SK-N-DZ (cell line): ENCODE measurements around the gene KRT6A.
"Not testable (repeated sequence)": the region's sequence is repeated elsewhere in the genome, so short reads cannot be mapped to it uniquely, and the experiment has no call there.

Experiments
- DNase-seq: peaks from one replicate; pipeline ENCODE4 v3.0.0-alpha.2; 2015; ENCODE audit warnings: low spot score

The KRT6A gene

DNA sequence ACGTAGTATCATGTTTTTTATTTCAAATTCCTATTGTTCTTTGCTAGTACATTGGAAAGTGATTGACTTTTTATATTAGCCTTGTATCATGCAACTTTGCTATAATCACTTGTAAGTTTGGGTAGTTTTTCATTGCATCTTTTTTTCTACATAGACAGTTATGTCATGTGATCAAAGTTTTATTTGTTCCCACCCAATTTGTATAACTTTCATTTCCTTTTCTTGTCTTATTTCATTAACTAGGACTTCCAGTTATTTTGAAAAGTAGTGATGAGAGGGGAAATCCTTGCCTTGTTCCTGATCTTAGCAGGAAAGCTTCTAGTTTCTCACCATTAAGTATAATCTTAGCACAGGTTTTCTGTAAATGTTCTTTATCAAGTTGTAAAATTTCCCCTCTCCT is 9.8 kb upstream of the KRT6A start:
- no peak for DNase-seq

DNA sequence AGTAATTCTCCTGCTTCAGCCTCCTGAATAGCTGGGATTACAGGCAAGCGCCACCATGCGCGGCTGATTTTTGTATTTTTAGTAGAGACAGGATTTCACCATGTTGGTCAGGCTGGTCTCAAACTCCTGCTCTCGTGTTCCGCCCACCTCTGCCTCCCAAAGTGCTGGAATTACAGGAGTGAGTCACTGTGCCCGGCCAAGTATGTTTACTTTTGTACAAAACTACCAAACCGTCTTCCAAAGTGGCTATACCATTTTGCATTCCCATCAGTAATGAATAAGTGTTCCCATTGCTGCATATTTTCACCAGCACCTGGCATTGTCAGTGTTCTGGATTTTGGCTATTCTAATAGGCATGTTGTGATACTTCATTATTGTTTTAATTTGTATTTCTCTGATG is 8.4 kb upstream of the KRT6A start:
- no peak for DNase-seq

DNA sequence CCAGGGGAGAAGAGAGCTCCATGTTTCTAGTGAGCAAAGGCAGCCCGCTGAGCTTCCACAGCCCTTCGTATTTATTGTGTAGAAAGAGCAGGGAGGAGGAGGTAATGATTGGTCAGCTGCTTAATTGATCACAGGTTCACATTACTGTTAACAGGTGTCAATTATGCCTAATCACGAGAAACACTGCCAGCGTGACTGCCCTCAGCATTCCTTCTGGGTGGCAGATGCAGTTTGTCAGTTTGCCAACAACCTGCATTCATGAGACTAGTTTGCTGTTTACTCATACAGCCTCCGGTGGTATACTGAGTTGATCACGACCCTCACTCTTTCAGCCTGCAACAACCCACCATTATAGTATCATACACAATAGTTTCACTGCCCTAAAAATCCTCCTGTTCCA is 7.5 kb upstream of the KRT6A start:
- not testable (repeated sequence) for DNase-seq

DNA sequence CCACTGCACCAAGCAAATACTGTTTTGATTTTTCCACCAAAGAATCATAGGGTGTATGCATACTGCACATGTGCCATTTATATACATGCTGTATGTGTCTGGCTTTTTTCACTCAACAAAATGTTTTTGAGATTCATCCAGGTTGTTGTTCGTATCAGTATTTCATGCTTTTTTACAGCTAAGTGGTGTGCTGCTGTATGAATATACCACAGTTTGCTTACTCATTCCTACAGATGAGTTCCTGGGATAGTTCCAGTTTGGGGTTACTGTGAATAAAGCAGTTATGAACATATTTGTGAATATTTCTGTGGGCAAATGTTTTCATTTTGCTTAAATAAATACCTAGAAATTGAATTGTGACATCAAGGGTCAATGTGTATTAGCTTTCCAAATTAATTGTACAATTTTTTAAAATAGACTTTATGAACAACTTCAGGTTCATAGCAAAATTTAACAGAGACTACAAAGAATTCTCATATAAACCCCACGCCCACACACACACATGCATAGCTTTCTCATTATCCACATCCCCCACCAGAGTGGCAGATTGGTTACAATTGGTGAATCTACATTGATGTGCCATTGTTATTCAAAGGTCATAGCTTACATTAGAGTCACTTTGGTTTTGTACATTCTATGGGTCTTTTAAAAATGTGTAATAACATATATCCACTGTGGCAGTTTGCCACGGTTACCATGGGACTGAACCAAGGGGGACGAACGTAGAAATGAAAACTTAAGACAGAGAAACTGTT is 6.9 kb upstream of the KRT6A start:
- no peak for DNase-seq

DNA sequence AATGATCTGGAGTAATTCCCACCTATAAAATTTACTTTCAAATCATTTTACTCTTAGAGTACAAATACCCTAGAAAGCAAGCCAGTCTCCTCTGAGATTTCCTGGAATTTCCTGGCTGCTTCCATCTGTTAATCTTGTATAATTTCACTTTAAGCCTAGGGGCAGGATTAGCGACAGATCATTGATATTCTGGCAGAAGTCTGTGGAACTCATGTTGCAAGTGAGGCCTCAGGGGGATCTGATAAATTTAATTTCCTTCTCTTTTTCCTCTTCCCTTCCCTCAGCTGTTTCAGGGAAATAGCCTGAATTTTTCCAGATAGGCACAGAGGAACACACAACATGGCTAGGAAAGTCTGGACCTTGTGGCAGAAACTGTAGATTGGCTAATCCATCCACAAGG is 5.9 kb upstream of the KRT6A start:
- no peak for DNase-seq

DNA sequence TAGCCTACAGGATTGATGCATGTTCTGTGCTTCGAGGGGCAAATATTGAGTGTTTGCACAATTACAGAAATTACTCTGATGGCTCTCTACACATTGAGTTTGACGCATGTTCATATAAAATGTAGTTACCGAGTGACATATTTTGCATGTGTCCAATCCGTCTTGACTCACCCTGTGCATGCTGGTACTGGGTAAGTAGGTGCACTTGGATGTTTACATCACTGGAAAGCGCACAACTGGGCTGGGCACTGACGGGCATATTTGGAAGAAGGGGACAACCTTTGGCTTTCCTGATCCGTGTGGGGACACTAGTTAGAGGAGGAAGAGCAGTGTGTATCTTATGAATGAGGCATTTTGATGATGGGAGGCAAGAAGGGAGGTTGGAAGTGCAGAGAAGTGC is 4.9 kb upstream of the KRT6A start:
- DNase-seq, result no peak

DNA sequence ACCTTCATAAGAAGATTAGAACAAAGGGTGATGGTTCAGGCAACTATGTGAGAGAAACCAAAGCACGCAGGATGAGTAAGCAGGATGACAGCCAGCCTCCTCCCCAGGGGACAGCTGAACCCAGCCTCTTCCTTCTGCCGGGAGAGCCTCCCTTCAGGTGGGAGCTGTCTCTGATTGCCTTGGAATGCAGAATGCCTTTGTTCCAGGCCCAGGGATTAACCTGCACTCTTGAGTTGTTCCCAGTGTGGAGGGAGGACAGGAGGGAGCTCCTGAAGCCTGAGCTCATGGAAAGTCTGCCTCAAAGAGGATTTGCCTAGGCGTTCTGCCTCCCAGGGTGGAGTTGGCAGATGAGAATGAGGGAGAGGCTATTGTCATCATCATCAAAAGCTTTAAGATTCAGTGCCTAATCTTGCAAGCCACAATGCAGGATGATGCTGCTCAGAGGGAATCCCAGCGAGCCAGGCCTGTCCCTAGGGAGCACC is 3.6 kb upstream of the KRT6A start:
- no peak for DNase-seq

DNA sequence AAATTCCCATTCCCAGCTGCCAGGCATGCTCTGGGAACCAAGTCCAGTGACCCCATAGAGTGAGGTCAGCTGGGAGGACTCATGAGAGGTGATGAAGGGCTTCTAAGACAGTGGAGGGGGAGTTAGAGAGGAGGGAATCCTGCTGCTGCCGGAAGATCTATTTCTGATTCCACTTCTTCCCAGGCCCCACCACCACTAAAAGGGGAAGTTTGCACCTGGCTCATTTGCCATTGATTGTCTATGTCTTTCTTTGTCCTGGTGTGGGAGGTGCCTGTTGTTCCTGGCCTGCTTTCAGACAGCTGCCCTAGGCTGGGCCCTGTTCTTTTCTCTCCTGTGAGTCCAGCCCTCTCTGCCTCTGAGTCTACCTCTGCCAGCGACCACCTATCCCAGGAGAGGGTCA is 3.0 kb upstream of the KRT6A start:
- no peak for DNase-seq

DNA sequence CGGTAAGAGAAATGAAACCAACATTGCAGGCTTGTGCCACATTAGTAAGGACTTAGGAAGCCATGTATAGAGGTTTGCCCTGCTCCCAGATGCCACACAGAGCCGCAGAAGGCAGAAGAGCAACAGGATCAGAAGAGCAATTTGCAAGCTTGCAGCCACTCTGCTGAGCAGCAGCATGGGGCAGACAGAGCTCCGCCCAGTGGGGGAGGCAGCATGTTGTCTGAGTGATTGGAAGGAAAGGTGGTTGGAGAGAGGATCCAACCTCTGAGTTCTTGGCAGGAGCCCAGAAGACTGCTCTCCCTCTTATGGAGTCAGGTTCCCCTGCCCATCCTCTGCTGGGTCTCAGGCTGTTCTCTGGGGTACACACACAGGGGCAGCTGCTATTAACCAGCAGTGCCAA is 2.3 kb upstream of the KRT6A start:
- no peak for DNase-seq

DNA sequence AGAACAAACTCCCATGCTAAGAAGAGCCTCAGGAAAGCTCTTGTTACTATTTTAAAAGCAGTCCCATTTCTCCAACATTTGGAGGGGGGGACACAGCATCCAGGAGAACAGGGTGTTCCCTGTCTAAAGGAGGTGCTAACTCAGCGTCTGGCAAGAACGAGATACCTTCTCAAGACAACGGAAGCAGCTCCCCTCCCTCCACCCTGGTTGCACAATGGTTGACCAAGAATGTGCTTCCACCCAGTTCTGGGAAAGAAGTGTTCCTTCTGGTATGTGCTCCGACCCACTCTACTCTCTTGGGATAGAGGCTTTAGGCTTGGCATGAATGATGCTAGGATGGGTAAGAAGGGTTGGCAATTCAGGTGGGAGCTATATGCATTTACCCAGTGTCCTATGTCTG is 1.5 kb upstream of the KRT6A start:
- no peak for DNase-seq

DNA sequence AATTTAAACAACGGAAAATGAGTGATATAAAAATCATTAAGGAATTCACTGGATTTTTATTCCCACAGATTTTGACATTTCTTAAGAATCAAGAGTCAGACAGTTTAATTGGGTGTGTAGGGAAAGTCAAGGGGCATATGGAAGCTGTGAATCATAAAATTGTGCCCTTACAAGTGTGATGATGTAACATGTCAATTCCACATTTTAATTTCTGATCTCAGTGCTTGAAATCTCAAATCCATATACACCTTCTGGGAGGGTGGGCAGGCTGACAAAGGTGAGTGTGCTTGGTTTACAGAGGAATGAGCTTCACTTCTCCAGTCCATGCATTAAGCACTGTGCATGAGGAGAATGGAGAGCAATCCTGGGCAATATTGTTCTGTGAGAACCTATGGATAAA is 1.0 kb upstream of the KRT6A start:
- DNase-seq, result no peak

DNA sequence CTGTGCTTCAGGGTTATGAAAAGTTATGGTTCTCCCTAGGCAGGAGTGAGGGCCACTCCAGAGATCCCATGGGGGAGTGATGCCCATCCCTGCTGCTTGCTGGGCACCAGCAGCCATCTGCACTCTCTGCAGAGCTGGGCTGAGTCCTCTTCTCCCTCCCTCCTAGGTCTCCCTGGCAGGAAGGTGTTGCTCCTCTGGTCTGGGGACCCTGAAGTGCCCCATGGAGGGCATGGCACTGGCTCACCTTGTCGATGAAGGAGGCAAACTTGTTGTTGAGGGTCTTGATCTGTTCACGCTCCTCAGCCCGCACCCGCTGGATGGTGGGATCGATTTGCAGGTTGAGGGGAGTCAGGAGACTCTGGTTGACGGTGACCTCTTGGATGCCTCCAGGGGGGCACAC is 652 bp downstream of the KRT6A start:
- DNase-seq, result not testable (repeated sequence)

DNA sequence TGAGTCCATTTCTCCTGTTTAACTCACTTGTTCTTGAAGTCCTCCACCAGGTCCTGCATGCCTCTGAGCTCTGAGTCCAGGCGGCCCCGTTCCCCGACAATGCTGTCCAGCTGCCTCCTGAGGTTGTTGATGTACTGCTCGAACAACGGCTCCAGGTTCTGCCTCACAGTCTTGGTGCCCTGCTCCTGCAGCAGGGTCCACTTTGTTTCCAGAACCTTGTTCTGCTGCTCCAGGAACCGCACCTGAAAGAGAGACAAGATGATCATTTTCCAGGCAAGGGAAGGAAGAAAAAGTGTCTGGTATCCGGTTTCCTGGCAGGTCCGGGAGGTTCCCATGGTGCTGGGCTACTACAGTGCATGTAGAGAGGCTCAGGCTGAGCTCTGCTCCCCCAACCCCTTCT is 1.6 kb downstream of the KRT6A start:
- DNase-seq, result not testable (repeated sequence)

DNA sequence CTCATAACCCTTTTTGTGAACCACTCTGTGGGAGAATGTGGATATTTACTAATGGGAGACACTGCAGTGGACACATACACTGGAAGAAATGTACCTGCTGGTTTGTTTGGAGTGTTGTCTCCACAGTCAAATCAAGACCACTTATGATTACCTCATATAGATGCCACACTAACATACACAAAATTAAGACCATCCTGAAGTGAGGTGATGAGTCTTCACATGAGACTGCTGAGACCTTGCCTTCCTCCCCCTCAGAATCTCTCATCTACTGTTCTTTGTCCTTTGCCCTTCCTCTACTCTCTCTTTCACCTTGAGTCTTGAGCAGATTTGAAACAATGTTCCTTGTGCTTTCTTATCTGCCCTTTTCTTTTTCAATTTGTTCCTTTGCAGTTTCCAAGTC is 4.3 kb downstream of the KRT6A start:
- no peak for DNase-seq

DNA sequence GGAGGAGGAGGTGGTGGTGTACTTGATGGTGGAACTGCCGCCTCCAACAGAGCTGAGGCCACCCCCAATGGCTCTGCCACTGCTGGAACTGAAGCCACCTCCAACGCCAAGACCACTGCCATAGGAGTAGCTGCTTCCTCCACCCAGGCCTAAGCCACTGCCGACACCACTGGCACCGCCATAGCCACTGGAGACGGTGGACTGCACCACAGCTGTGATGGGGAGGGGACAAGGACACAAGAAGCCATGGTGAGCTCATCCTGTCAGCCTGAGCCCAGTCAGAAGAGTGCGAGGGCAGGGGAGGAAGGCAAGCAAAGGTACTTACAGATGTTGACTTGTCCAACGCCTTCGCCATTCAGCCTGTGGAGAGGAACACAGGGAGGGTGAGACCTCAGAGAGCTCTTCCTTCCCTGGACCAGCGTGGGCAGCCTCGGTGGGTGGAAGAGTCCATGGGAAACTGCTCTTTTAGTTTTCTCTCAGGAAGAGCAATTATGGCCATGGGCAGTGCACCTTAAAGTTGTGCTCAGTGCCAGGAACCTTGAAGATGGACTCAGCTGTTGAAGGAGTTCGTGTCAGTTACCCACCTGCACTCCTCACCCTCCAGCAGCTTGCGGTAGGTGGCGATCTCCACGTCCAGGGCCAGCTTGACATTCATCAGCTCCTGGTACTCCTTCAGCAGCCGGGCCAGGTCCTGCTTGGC is 5.2 kb downstream of the KRT6A start:
- DNase-seq, result not testable (repeated sequence)

DNA sequence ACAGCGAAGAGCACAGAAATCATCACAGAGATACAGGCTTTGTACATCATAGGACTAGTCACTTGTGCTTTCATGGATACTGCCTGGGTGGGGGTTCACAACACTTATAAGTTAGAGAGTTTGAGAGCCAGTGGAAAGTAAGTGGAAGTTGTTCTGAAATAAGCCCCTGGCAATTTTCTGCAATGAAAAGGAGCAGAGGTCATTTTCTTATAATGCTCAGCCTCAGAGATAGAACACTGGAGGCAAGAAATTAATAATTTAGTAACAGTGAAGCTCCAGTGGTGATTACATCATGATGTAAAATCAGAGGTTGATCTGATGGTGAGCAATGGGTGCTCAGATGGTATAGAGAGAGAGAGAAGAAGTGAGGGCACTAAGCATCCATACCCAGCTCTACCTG is 5.8 kb downstream of the KRT6A start:
- DNase-seq, result no peak

DNA sequence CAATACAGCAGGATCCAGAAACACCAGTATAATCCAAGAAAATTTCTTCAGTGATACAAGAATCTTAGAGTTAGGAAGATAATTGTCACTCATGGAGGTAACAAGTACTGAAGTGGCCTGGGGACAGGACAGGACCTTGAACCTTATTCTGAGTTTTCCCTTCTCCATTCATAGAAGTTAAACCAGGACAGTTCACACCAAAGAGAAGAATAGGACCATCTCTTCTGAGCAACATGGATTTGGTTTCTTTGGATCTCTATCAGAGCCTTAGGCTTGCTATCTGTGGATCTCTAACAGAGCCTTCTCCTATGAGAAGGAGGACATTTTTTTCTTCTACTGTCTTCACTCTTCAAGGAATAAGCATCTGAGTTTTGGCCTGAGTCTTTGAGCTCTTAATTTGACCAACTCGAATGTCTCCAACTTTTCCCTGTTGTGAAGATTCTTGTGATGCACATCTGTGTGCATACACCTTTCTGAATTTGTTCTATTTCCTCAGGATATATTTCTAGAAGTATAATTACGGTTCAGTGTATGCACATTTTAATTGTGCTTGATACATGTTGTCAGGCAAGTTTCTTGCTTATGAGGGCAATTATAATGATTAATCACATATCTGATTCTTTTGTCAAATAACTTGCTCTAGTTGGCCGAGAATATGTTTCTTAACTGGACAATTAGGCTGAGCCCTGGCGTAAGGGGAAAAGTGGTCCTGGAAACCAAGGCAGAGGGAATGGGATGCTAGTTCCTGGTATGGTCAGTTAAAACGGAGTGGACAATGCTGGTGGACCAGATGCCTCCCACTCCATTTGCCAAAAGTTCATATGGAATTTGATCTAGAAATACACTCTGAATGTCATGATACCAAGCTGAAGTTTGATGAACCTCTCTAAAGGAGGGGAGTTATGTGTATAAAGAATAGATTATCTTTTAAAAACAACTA is 6.6 kb downstream of the KRT6A start:
- DNase-seq, result no peak

DNA sequence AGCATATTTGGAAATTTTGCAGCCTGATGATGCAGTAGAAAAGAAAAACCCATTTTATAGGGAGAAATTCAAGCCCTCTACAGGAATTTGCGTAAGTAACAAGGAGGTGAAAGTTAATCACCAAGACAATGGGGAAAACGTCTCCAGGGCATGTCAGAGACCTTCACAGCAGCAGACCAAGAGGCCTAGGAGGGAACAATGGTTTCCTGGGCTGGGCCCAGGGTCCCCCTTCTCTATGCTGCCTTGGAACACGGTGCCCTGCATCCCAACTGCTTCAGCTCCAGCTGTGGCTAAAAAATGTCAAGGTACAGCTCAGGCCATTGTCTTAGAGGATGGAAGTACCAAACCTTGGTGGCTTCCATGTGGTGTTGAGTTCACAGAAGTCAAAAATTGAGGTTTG is 13.0 kb downstream of the KRT6A start:
- DNase-seq, result no peak

DNA sequence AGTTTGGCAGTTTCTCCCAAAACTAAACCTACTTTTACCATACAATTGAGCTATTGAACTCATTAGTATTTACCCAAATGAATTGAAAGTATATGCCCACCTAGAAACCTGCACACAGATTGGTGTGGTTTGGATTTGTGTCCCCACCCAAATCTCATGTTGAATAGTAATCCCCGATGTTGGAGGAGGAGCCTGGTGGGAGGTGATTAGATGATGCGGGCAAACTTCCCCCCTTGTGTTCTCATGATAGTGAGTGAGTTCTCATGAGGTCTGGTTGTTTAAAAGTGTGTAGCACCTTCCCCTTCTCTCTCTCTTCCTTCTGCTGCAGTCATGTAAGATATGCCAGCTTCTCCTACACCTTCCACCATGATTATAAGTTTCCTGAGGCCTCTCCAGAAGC is 15.4 kb downstream of the KRT6A start:
- no peak for DNase-seq

DNA sequence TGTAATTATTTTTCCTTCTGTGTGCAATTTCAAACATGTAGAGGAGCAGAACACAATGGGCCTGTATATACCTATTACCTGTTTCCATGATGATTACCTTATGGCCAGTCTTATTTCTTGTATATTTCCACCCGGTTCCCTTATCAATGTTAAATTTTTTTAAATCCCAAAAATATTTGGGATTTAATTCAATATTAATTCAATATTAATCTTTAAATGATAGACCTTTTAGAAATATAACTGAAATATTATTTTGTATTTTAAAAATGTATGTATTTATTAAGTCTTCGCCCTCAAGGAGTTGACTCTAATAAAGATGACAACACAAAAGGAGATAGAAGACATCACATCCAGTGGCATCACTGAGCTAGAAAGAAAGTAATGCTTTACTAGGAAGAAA is 18.8 kb downstream of the KRT6A start:
- DNase-seq, result no peak

DNA sequence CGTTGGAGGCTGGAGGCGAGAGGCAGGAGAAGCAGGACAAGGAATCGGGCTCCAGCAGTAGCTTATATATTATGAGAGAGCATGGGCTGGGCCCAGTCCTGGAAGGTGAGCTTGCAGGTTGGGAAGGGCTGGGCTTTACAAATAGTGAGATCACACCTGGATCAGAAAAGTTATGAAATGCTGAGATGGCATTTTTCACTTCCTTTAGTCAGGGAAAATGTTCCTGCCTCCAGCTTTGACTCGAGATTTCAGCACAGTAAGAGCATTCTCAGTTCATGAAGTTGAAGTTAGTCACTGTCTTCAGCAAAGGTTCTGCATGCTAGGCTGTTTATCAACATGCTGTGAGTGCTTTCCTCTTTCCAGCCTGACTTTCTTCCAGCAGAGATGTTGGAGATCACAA is 19.3 kb downstream of the KRT6A start, which contains the start of gene KRT6C:
TSS of gene KRT6C (minus strand) at position 38 of the 400 bp plus-strand sequence. CDS start 68 bp downstream, outside the sequence.
- no peak for DNase-seq

DNA sequence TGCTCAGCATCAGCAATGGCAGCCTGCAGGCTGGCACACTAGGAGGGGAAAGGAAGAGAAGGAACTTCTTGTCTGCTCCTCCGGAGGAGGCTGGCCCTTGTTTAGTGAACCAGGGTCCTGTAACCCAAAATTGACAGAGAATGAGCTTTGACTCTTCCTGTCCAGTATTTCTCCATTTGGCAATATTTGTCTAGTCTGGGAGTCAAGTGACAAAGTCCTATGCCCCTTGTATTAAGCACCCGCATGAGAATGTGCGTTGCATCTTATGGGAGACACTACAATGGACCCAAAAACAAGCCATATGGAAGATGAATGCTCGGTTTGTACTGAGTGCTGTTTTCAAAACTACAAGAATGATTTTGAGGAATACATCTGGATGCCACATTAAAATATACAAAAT is 23.2 kb downstream of the KRT6A start:
- no peak for DNase-seq
